Upper lobe of left lung (tissue), 4 donors: ENCODE results near the gene RASGEF1B.

ENCODE experiments used
- POLR2A ChIP-seq, 4 donors: fragments of 450-650 bp; IDR thresholded peaks; one replicate each; pipeline ENCODE4 v1.5.1; 2016 to 2017; ENCODE audit warnings: antibody characterized with exemption in 4 of 4, mild to moderate bottlenecking in 2 of 4
- POLR2AphosphoS5 ChIP-seq, 2 donors: sonication (generic); formaldehyde crosslinking; IDR thresholded peaks; one replicate each; pipeline ENCODE4 v1.5.1; 2017; ENCODE audit warnings: antibody characterized with exemption in 2 of 2
- TF ChIP-seq, protein P1 (sequence below), 6 experiments: fragments of 450-650 bp in 4 of 6; fragments of 200-600 bp in 2 of 6; sonication (generic) in 2 of 6; IDR thresholded peaks; one replicate each; pipeline ENCODE4 v1.5.1; 2016 to 2019; ENCODE audit warnings: antibody characterized with exemption in 6 of 6

DNA sequence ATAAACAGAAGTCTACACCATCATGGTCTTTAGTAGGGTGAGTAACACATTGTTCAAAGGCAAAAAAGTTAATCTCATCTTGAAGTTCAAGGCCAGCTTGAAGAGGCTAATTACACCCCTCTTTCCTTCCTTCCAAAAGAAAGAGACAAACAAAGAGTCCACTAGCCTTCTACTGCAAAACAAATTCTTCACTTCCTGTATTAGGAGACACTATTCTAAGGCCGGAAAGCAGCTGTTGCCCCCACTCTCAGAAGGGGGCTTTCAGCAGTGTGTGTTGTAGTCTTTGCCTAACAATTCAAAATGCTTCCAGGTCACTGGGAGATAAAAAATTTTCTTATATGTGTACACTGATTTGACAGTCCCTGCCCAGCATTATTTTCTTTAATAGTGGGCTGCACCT, 25.1 kb downstream of the RASGEF1B start:
- no peak for TF ChIP-seq POLR2AphosphoS5 (IDR thresholded peaks at IDR 0.05)
- TF ChIP-seq, protein P1, sequence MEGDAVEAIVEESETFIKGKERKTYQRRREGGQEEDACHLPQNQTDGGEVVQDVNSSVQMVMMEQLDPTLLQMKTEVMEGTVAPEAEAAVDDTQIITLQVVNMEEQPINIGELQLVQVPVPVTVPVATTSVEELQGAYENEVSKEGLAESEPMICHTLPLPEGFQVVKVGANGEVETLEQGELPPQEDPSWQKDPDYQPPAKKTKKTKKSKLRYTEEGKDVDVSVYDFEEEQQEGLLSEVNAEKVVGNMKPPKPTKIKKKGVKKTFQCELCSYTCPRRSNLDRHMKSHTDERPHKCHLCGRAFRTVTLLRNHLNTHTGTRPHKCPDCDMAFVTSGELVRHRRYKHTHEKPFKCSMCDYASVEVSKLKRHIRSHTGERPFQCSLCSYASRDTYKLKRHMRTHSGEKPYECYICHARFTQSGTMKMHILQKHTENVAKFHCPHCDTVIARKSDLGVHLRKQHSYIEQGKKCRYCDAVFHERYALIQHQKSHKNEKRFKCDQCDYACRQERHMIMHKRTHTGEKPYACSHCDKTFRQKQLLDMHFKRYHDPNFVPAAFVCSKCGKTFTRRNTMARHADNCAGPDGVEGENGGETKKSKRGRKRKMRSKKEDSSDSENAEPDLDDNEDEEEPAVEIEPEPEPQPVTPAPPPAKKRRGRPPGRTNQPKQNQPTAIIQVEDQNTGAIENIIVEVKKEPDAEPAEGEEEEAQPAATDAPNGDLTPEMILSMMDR (IDR thresholded peaks at IDR 0.05), result no peak
- no peak for TF ChIP-seq POLR2A (IDR thresholded peaks at IDR 0.05)
